A673 (cell line): ENCODE measurements around the gene ST6GAL2.

Experiments used
- CTCF ChIP-seq: fragments of 300-800, 200-600 bp; sonication (generic); conservative IDR thresholded peaks from 2 replicates; pipeline ENCODE4 v1.5.1; 2017; ENCODE audit warnings: low read depth, mild to moderate bottlenecking, antibody characterized with exemption, low read length, moderate library complexity, mixed read lengths
- EZH2 ChIP-seq: fragments of 200-600 bp; sonication (generic); IDR thresholded peaks from 2 replicates; pipeline ENCODE4 v1.6.1; 2017; ENCODE audit warnings: borderline replicate concordance, low read depth, mild to moderate bottlenecking, mixed read lengths, antibody characterized with exemption, low read length; ENCODE audit not compliant: poor library complexity, severe bottlenecking

GRCh38 chr2:106904242-106904641, 18.3 kb upstream of the ST6GAL2 start:
- TF ChIP-seq EZH2 (no peak), CTCF (no peak)
